HG03469 (cell line): ENCODE results near the gene ANKFY1.

Experiments
- ATAC-seq: cut with Tn5 transposase; IDR thresholded peaks from one replicate; pipeline ENCODE4 v1.9.1; 2021; ENCODE audit warnings: mild to moderate bottlenecking, moderate library complexity, moderate number of reproducible peaks; ENCODE audit not compliant: unreplicated experiment

The ANKFY1 gene

DNA sequence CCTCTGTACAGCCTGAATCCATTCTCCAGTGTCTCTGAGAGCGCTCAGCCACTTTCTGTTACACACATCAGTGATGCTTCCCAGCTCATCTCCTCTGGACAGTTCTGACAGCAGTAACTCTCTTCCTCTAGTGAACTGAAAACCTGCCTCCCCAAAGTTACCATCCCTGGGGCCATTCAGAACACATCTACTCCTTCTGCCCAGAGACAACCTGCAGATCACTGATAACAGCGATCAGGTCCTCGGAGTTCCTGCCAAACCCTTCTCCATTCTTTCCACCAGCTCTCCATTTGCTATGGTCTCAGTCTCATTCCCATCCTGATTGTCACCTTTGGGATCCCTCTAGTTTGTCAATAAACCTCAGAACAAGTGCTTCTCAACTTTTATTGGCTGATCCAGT is 128.3 kb downstream of the ANKFY1 start:
- no peak for ATAC-seq

DNA sequence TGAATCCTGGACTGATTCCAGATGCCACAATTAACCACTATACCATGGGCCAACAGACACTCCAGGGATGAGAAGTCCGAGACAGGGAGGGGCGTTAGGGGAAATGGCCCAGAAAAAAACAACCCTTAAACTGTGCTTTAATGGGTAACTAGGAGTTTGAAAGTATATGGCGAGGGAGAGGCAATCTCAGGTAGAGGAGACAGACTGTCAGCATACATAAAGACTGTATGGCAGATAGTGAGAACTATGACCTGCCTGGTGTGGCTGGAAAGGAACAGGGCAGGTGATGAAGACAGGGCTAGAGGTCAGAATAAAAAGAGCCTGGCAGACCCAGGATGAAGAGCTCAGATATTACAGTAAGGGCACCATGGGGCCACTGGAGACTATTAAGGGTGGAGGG is 129.1 kb downstream of the ANKFY1 start:
- no peak for ATAC-seq

DNA sequence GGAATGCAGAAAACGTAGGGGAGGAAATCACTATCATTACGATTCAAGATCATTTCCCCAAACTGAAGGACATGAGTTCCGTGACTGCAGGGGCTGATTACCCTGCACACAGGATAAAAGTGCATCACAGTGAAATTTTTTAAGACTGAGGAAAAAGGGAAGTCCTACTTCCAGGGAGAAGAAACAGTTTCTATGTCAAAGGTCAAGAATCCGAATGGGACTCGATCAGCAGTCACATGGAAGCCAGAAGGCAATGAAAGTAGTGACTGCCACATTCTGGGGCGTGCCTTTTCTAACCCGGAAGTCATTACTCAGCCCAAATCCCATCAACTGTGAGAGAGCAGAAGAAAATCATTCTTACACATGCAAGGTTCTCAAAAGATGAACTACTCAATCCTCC is 133.1 kb downstream of the ANKFY1 start:
- ATAC-seq, result no peak

DNA sequence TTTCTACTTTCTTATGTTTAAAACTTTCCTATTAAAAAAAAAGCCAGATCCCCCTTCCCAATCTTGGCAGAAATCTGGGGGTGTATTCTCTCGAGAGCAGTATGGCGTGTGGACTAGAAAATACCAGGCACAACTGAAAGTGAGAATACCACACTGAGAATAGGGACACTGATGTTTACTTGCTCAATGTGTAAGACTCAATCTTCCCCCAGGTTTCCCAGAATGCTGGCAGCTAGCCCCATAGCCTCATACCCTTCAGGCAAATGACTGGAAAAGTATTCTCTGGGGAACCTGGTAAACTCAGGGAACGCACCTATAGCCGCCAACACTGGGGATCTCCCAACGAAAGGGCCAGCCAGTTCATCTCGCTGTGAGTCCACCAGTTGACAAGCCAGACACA is 136.2 kb downstream of the ANKFY1 start:
- ATAC-seq, result no peak

DNA sequence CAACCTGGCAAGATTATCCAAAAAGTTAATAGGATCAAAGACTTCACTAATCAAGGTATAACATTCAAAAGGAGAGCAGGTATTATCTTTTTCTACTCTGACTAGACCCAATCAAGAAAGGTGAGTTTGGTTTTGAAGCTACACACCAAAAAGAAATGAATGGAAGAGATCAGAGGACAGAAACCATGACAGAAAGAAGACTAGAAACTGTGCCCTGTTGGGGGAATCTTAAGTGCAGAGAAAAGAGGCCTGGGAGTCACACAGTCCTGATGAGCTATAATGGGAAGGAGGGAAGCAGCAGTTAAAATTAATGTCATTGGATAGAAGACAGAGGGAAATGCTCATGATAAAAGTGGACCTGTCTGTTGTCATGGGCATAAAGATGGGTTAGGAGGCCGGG is 138.2 kb downstream of the ANKFY1 start:
- ATAC-seq, result no peak

DNA sequence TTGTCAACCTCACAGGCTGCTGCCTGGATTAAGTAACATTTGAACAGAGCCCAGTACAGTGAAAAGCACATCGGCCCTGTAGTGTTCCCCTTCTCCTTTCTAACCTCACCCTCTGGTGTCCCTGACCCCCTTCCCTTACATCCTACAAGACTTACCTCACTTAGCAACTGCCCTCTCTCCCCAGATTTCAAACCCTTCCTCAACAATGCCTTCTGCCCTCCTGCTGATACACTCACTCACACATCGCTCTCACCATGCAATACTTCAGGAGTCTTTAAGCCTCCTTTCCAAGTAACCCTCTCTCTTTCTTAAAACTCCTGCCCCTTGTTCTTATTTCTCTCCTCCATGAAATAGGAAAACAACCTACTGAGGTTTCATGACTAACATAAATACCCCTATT is 138.8 kb downstream of the ANKFY1 start:
- no peak for ATAC-seq

DNA sequence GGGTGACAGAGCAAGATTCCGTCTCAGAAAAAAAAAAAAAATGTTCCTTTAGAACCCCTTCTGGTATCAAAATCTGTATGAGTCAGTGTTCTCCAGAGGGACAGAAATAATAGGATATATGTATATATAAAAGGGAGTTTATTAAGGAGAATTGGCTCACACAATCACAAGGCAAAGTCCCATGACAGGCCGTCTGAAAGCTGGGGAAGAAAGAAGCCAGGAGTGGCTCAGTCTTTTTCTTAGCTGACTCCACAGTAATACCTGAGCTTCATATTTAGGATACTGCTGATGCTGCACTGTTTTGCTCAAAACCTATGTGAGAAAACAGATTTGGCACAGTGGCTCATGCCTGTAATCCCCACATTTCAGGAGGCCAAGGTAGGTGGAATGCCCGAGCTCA is 143.4 kb downstream of the ANKFY1 start:
- no peak for ATAC-seq

DNA sequence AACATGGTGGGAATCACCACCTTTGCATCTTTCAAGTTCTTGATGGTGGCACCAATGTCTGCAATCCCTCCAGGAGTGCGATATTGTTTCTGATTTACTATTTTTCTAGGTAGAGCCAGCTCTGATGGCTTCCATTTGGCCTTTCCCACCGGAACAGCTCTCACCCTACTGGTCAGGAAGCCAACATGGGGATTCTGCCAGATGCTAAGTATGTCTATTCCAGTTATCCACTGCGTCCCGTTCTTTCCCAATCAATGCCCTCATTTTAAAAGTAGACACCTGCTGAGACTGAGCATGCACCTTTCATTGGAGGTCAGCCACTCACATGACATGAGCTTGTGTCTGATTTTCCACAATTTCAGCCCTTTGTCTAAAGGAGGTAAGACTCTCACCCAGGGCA is 144.5 kb downstream of the ANKFY1 start:
- no peak for ATAC-seq

DNA sequence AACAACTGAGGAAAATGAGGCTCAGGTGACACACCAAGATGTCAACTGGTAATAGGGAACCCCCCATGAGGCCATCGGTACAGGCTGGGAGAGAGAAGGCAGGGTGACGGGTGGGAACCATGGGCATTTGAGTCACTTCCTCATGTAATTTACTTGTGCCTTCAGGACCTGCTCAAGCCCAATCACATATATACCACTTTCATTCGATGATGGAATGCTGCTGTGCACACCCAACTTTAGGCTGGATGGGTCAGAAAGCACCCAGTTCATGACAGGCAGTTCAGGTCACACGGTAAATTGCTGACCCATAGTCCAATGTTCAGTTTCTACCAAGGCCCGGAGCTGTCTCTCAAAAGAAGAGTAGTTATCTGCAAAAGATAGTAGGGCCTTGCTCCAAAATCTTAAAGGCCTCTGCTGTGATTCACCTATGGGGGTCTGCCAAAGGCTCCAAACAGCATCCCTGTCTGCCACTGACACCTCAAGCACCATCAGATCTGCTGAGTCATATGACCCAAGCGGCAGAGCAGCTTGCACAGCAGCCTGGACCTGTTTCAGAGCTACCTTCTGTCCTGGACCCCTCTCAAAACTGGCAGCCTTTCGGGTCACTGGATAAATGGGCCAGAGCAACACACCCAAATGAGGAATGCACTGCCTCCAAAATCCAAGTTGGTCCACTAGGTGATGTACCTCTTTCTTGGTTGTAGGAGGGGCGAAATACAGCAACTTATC is 145.6 kb downstream of the ANKFY1 start:
- ATAC-seq, result no peak

DNA sequence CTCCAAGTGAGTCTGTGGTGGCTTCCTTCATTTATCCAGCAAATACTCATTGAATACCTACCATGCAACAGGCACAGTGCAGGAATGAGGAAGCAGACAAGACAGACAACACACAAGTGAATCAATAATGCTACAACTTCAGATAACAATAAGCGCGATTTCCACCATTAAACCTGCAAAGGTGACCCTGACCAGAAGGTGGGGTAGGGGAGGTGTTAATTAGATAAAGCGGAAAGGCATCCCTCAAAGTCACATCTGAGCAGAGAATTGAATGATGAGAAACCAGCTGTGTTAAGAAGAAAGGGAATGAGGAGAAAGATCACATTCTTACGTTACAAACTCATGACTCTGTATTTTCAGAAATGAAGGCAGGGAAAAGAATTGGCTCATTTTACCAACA is 147.3 kb downstream of the ANKFY1 start:
- ATAC-seq, result no peak
